Measurements from ENCODE around the gene DPP8.

DPP8 gene

GRCh38 chr15:65540314-65540713 is 22.8 kb upstream of the DPP8 start:
- ChIA-PET CTCF (interaction anchor here (1.5 kb wide), 1 partner anchor 9 kb away, joined by 6 read pairs; the partner anchor contains the start of gene HACD3), POLR2A (no interaction called here)
- DNase-seq (ENCODE audit: extremely low spot score), result no peak
- no peak for TF ChIP-seq CTCF (IDR thresholded peaks at IDR 0.05; ENCODE audit: control extremely low read depth, extremely low read depth, low read depth, missing control alignments)

GRCh38 chr15:65535192-65535591 is 17.7 kb upstream of the DPP8 start:
- POLR2A ChIA-PET, result no interaction called here

GRCh38 chr15:65533057-65533756 is 15.7 kb upstream of the DPP8 start:
- ChIA-PET CTCF (no interaction called here), POLR2A (interaction anchor here (1.0 kb wide), 1 partner anchor 78 kb away, joined by 3 read pairs; the partner anchor contains the start of gene INTS14)
- no peak for TF ChIP-seq CTCF (IDR thresholded peaks at IDR 0.05; ENCODE audit: control extremely low read depth, extremely low read depth, low read depth, missing control alignments)
- DNase-seq (ENCODE audit: extremely low spot score), result no peak

More at GRCh38 chr15:65535192-65535591, 17.7 kb upstream of the DPP8 start:
- CTCF ChIA-PET, result no interaction called here
- DNase-seq (ENCODE audit: extremely low spot score), result no peak
- no peak for TF ChIP-seq CTCF (IDR thresholded peaks at IDR 0.05; ENCODE audit: control extremely low read depth, extremely low read depth, low read depth, missing control alignments)

- no peak for DNase-seq (ENCODE audit: extremely low spot score)
- CTCF ChIA-PET, result no interaction called here
- TF ChIP-seq CTCF (IDR thresholded peaks at IDR 0.05; ENCODE audit: control extremely low read depth, extremely low read depth, low read depth, missing control alignments), result no peak
- POLR2A ChIA-PET, result interaction anchor here (1.0 kb wide), 1 partner anchor 78 kb away, joined by 3 read pairs; the partner anchor contains the start of gene INTS14
Observed at GRCh38 chr15:65532738-65533051, 15.2 kb upstream of the DPP8 start.

GRCh38 chr15:65530318-65531111 is 13.0 kb upstream of the DPP8 start, which contains the start of gene HACD3:
Gene HACD3, plus strand, starts transcription at chr15:65530463. Its CDS starts 169 bp downstream, at chr15:65530632.
- peak; percentile 98 for DNase-seq (ENCODE audit: extremely low spot score)
- no peak for TF ChIP-seq CTCF (IDR thresholded peaks at IDR 0.05; ENCODE audit: control extremely low read depth, extremely low read depth, low read depth, missing control alignments)
- ChIA-PET POLR2A (interaction anchor here (0.5 to 0.7 kb wide), 3 partner anchors 12 to 226 kb away, joined by 3 to 4 read pairs (median 4); no protein-coding TSS in a partner anchor), CTCF (interaction anchor here (1.1 to 3.8 kb wide), 4 partner anchors 9 to 64 kb away, joined by 3 to 11 read pairs (median 4); partner anchors contain the start of gene DPP8)

- ChIA-PET CTCF (interaction anchor here (1.4 to 3.8 kb wide), 4 partner anchors 10 to 60 kb away, joined by 3 to 11 read pairs (median 4); partner anchors contain the start of gene DPP8), POLR2A (interaction anchor here (0.7 kb wide), 1 partner anchor 225 kb away, joined by 3 read pairs; no protein-coding TSS in a partner anchor)
- DNase-seq (ENCODE audit: extremely low spot score), result no peak
- no peak for TF ChIP-seq CTCF (IDR thresholded peaks at IDR 0.05; ENCODE audit: control extremely low read depth, extremely low read depth, low read depth, missing control alignments)
Observed at GRCh38 chr15:65529762-65530317, 12.4 kb upstream of the DPP8 start.

Measured in GM10248 (cell line).